ENCODE data around the gene SLC6A15. TPM values are rescaled to one million over a fixed set of nuclear protein-coding genes. Genes with fewer than 3 reads are reported as not detected.

SLC6A15 gene
- total RNA-seq, 5 donors from 2014 or later (not counting 1 experiment from before 2014, with no cell fraction given) = 0.12 TPM; not detected in 4

DNA sequence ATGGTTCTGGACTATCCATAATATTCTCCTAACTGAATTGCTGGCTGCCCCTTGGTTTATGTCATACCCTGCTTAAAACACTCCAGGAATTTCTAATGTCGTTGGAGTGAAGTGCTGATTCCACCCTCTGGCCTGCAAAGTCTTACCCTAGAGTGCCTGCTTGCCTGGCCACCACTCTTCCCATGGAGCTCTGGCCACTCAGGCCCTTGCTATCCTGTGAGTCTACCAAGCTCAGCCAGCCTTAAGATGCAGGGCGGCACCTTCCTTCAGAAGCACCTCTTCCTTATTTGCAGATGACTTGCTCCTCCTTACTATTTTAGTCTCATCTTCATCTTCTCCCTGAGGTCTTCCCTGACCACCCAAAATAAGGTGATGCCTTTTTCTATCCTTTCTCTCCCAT is 35.3 kb downstream of the SLC6A15 start:
- H3K4me1 ChIP-seq (ENCODE audit: control insufficient read depth in 1 of 2, extremely low read depth in 1 of 2, insufficient read depth in 2 of 2, low read length in 2 of 2) = no peaks in the 10 kb centered on the region
- H3K27ac ChIP-seq (ENCODE audit: low read length) = no peak overlapping the region
- no peaks in the 10 kb centered on the region for H3K36me3 ChIP-seq (ENCODE audit: control insufficient read depth in 2 of 2, extremely low read depth in 1 of 2, insufficient read depth in 1 of 2, low read length in 1 of 2)
- Mint-ChIP-seq H3K36me3 (no peaks in the 10 kb centered on the region), H3K27me3 (no peaks in the 10 kb centered on the region), H3K27ac (no peak overlapping the region), H3K9me3 (no peaks in the 10 kb centered on the region), H3K4me3 (no peak overlapping the region), H3K4me1 (no peaks in the 10 kb centered on the region)
- no peak overlapping the region for H3K4me3 ChIP-seq (ENCODE audit: control insufficient read depth in 1 of 2, extremely low read depth in 1 of 2, low read length in 1 of 2)
- ChIA-PET POLR2A (no interaction called here), CTCF (interaction anchor here (1.5 to 2.4 kb wide), 2 partner anchors 152 to 154 kb away, joined by 5 to 7 read pairs; no protein-coding TSS in a partner anchor)
- H3K9me3 ChIP-seq = no peaks in the 10 kb centered on the region
- WGBS (ENCODE audit: insufficient coverage) = 59% methylated on average over 2 of the region's 2 CpGs
- ATAC-seq (replicated peaks in 1 of 4) = no peak
- no peaks in the 10 kb centered on the region for H3K27me3 ChIP-seq (replicated peaks in 1 of 2; ENCODE audit: control insufficient read depth in 2 of 2, extremely low read depth in 1 of 2, insufficient read depth in 2 of 2, low read length in 1 of 2)
- no peak for DNase-seq

DNA sequence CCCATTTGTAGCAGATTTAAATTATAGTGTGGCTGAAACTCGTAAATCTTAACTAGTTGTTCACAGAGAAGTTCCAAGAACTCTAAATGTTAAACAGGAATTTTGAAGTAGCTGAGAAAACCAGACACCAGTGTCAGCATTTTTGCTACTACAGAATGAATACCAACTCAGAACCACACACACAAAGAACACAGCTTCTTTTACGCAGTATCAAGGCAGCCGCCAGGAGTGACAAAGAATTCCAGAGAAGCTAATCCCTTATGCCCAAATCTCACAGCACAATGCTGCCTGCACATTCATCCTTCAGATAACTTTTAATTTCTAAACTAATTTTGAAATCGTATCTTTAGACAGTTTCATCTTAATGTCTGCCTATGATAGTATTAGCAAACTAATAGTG is 37.4 kb downstream of the SLC6A15 start:
- POLR2A ChIA-PET = no interaction called here
- no CpG with 5 or more reads among the region's 4 CpGs for WGBS (ENCODE audit: insufficient coverage)
- Mint-ChIP-seq H3K4me1 (no peaks in the 10 kb centered on the region), H3K36me3 (no peaks in the 10 kb centered on the region), H3K9me3 (no peaks in the 10 kb centered on the region), H3K27me3 (no peaks in the 10 kb centered on the region), H3K27ac (no peak overlapping the region), H3K4me3 (no peak overlapping the region)
- no peak for DNase-seq
- no peaks in the 10 kb centered on the region for H3K36me3 ChIP-seq (ENCODE audit: control insufficient read depth in 2 of 2, extremely low read depth in 1 of 2, insufficient read depth in 1 of 2, low read length in 1 of 2)
- no peaks in the 10 kb centered on the region for H3K4me1 ChIP-seq (ENCODE audit: control insufficient read depth in 1 of 2, extremely low read depth in 1 of 2, insufficient read depth in 2 of 2, low read length in 2 of 2)
- no peaks in the 10 kb centered on the region for H3K27me3 ChIP-seq (replicated peaks in 1 of 2; ENCODE audit: control insufficient read depth in 2 of 2, extremely low read depth in 1 of 2, insufficient read depth in 2 of 2, low read length in 1 of 2)
- ATAC-seq (replicated peaks in 1 of 4) = no peak
- CTCF ChIA-PET = interaction anchor here (0.6 to 2.7 kb wide), 8 partner anchors 10 to 165 kb away, joined by 3 to 15 read pairs (median 4); no protein-coding TSS in a partner anchor
- no peaks in the 10 kb centered on the region for H3K9me3 ChIP-seq
- no peak overlapping the region for H3K27ac ChIP-seq (ENCODE audit: low read length)
- H3K4me3 ChIP-seq (ENCODE audit: control insufficient read depth in 1 of 2, extremely low read depth in 1 of 2, low read length in 1 of 2) = no peak overlapping the region

DNA sequence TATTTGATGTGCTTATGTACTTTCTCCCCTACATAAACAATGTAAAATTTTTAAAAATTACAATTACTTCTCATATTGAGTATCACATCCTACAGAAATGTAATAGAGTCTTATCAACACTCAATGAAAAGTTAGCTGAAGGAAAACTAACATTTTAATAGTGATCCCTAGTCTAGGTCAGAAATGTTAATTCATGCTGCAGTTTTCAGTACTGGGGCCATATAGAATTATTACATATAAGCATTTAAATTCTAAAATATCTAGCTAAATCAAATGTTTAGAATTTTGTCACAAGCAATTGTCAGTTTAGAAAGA is 37.8 kb downstream of the SLC6A15 start:
- H3K4me3 Mint-ChIP-seq = no peak overlapping the region
- H3K4me1 ChIP-seq (ENCODE audit: control insufficient read depth in 1 of 2, extremely low read depth in 1 of 2, insufficient read depth in 2 of 2, low read length in 2 of 2) = no peaks in the 10 kb centered on the region
- no peak overlapping the region for H3K4me3 ChIP-seq (ENCODE audit: control insufficient read depth in 1 of 2, extremely low read depth in 1 of 2, low read length in 1 of 2)
- H3K27me3 Mint-ChIP-seq = no peaks in the 10 kb centered on the region
- H3K36me3 ChIP-seq (ENCODE audit: control insufficient read depth in 2 of 2, extremely low read depth in 1 of 2, insufficient read depth in 1 of 2, low read length in 1 of 2) = no peaks in the 10 kb centered on the region
- no peaks in the 10 kb centered on the region for H3K27me3 ChIP-seq (replicated peaks in 1 of 2; ENCODE audit: control insufficient read depth in 2 of 2, extremely low read depth in 1 of 2, insufficient read depth in 2 of 2, low read length in 1 of 2)
- no peak for ATAC-seq (replicated peaks in 1 of 4)
- H3K27ac ChIP-seq (ENCODE audit: low read length) = no peak overlapping the region
- H3K9me3 ChIP-seq = no peaks in the 10 kb centered on the region
- no peaks in the 10 kb centered on the region for H3K9me3 Mint-ChIP-seq
- DNase-seq = no peak
- CTCF ChIA-PET = interaction anchor here (0.6 to 2.7 kb wide), 7 partner anchors 17 to 1046 kb away, joined by 3 to 15 read pairs (median 4); no protein-coding TSS in a partner anchor
- no peak overlapping the region for H3K27ac Mint-ChIP-seq
- no peaks in the 10 kb centered on the region for H3K36me3 Mint-ChIP-seq
- H3K4me1 Mint-ChIP-seq = no peaks in the 10 kb centered on the region
- POLR2A ChIA-PET = no interaction called here

DNA sequence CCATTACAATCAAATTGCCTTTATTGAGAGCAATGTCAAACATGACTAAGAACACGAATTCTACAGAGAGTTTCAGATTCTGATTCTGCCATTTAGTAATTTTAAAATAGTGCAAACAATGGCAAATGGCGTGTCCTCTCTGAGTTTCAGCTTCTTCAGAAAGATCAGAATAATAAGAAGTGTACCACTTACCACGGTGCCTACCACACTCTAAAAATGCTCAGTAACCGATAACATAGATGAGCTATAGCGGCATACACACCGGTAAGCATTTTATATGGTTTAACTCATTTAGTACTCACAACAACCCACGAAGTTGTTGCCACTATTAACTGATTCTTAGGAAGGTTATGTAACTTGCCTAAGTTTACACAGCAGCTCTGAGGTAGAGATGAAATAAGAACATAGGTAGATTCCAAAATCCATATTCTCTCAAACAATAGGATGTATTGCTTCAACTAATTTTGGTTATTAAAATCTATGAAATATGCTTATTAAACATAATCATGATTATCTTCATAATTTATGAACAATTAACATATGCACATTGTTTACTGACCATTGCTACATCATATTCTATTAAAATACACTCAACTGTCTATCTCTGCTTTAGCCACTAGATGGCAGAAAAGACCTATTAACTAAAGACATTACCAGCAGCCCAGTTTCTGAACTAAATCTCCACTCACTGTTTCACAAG is 38.3 kb downstream of the SLC6A15 start:
- Mint-ChIP-seq H3K4me3 (no peak overlapping the region), H3K27me3 (no peaks in the 10 kb centered on the region), H3K9me3 (no peaks in the 10 kb centered on the region), H3K36me3 (no peaks in the 10 kb centered on the region), H3K27ac (no peak overlapping the region), H3K4me1 (no peaks in the 10 kb centered on the region)
- POLR2A ChIA-PET = no interaction called here
- peak in 1 of 35 experiments; percentile 47 for DNase-seq
- no CpG with 5 or more reads among the region's 7 CpGs for WGBS (ENCODE audit: insufficient coverage)
- CTCF ChIA-PET = interaction anchor here (0.7 to 2.7 kb wide), 6 partner anchors 17 to 1046 kb away, joined by 3 to 15 read pairs (median 4); no protein-coding TSS in a partner anchor
- ATAC-seq (replicated peaks in 1 of 4) = peak in 1 of 4 experiments; percentile 50
- H3K9me3 ChIP-seq = no peaks in the 10 kb centered on the region
- H3K36me3 ChIP-seq (ENCODE audit: control insufficient read depth in 2 of 2, extremely low read depth in 1 of 2, insufficient read depth in 1 of 2, low read length in 1 of 2) = no peaks in the 10 kb centered on the region
- H3K27me3 ChIP-seq (replicated peaks in 1 of 2; ENCODE audit: control insufficient read depth in 2 of 2, extremely low read depth in 1 of 2, insufficient read depth in 2 of 2, low read length in 1 of 2) = no peaks in the 10 kb centered on the region
- H3K4me1 ChIP-seq (ENCODE audit: control insufficient read depth in 1 of 2, extremely low read depth in 1 of 2, insufficient read depth in 2 of 2, low read length in 2 of 2) = no peaks in the 10 kb centered on the region
- no peak overlapping the region for H3K4me3 ChIP-seq (ENCODE audit: control insufficient read depth in 1 of 2, extremely low read depth in 1 of 2, low read length in 1 of 2)
- no peak overlapping the region for H3K27ac ChIP-seq (ENCODE audit: low read length)

DNA sequence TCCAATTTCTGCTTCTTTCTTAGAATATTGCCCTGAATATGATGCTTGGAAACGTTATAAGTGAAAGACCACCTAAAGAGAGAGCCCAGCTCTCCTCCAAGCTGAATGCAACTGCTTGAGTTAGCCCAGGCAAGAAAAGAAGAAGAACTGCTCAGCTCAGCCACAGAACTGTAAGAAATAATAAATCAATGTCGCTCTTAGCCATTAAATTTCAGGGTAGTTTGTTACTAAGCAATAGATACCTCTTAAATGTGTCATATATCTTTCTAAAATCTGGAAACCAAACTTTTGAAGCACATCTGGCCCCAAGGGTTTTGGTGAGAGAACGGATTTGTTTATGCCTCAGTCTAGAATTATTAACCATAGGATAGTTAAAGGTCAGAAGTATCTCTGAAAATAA is 50.4 kb downstream of the SLC6A15 start:
- no peaks in the 10 kb centered on the region for H3K4me1 ChIP-seq (ENCODE audit: control insufficient read depth in 1 of 2, extremely low read depth in 1 of 2, insufficient read depth in 2 of 2, low read length in 2 of 2)
- no peak for DNase-seq
- no peaks in the 10 kb centered on the region for H3K4me1 Mint-ChIP-seq
- H3K9me3 ChIP-seq = no peaks in the 10 kb centered on the region
- no peak overlapping the region for H3K27ac ChIP-seq (ENCODE audit: low read length)
- peaks cover 4 to 5% of the 10 kb centered on the region in 2 donors for H3K27me3 Mint-ChIP-seq
- no peaks in the 10 kb centered on the region for H3K9me3 Mint-ChIP-seq
- no peak overlapping the region for H3K4me3 Mint-ChIP-seq
- no CpG with 5 or more reads among the region's 3 CpGs for WGBS (ENCODE audit: insufficient coverage)
- H3K27ac Mint-ChIP-seq = no peak overlapping the region
- no peak overlapping the region for H3K4me3 ChIP-seq (ENCODE audit: control insufficient read depth in 1 of 2, extremely low read depth in 1 of 2, low read length in 1 of 2)
- H3K36me3 Mint-ChIP-seq = no peaks in the 10 kb centered on the region
- no peaks in the 10 kb centered on the region for H3K36me3 ChIP-seq (ENCODE audit: control insufficient read depth in 2 of 2, extremely low read depth in 1 of 2, insufficient read depth in 1 of 2, low read length in 1 of 2)
- ChIA-PET POLR2A (no interaction called here), CTCF (interaction anchor here in 1 of 2 donors (1.6 kb wide), 1 partner anchor 11 kb away, joined by 5 read pairs; no protein-coding TSS in a partner anchor)
- no peaks in the 10 kb centered on the region for H3K27me3 ChIP-seq (replicated peaks in 1 of 2; ENCODE audit: control insufficient read depth in 2 of 2, extremely low read depth in 1 of 2, insufficient read depth in 2 of 2, low read length in 1 of 2)
- ATAC-seq (replicated peaks in 1 of 4) = no peak

DNA sequence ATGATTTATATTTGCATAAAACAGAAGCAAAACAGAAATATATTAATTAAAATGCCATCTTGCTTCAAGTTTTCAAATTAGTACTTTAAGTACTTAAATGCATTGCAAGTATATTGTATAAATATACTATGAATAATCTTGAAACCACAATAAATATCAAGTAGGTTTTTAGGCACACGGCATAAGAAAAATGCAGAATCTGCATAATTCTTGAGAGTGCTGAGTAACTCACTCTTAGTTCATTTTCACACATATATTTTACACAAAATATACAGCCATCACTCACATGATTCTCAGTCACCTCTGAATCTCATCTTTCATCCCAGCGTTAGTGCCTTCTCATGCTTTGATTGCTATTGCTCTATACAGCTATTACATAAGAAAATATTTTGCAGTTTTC is 51.9 kb downstream of the SLC6A15 start:
- no peak overlapping the region for H3K4me3 ChIP-seq (ENCODE audit: control insufficient read depth in 1 of 2, extremely low read depth in 1 of 2, low read length in 1 of 2)
- H3K4me1 ChIP-seq (ENCODE audit: control insufficient read depth in 1 of 2, extremely low read depth in 1 of 2, insufficient read depth in 2 of 2, low read length in 2 of 2) = no peaks in the 10 kb centered on the region
- ChIA-PET POLR2A (no interaction called here), CTCF (interaction anchor here in 1 of 2 donors (0.7 kb wide), 1 partner anchor 1648 kb away, joined by 3 read pairs; no protein-coding TSS in a partner anchor)
- DNase-seq (no peak), ATAC-seq (replicated peaks in 1 of 4) (no peak)
- H3K4me1 Mint-ChIP-seq = no peaks in the 10 kb centered on the region
- peaks cover 9 to 10% of the 10 kb centered on the region in 2 donors for H3K27me3 Mint-ChIP-seq
- H3K36me3 ChIP-seq (ENCODE audit: control insufficient read depth in 2 of 2, extremely low read depth in 1 of 2, insufficient read depth in 1 of 2, low read length in 1 of 2) = no peaks in the 10 kb centered on the region
- no CpG with 5 or more reads among the region's 2 CpGs for WGBS (ENCODE audit: insufficient coverage)
- no peaks in the 10 kb centered on the region for H3K9me3 Mint-ChIP-seq
- no peak overlapping the region for H3K27ac ChIP-seq (ENCODE audit: low read length)
- H3K4me3 Mint-ChIP-seq = no peak overlapping the region
- H3K27me3 ChIP-seq (replicated peaks in 1 of 2; ENCODE audit: control insufficient read depth in 2 of 2, extremely low read depth in 1 of 2, insufficient read depth in 2 of 2, low read length in 1 of 2) = no peaks in the 10 kb centered on the region
- no peak overlapping the region for H3K27ac Mint-ChIP-seq
- H3K36me3 Mint-ChIP-seq = no peaks in the 10 kb centered on the region
- no peaks in the 10 kb centered on the region for H3K9me3 ChIP-seq

Measured in T-cell (primary cell).